Right renal pelvis (tissue), 4 donors: ENCODE measurements around the gene ZNF496. TPM values are rescaled to one million over a fixed set of nuclear protein-coding genes. Genes with fewer than 3 reads are reported as not detected.

Experiments used
- DNase-seq, 4 donors: peaks; one replicate each; pipeline ENCODE4 v3.0.0-alpha.2; 2013; ENCODE audit warnings: low read depth in 4 of 4, low spot score in 3 of 4, missing footprints in 1 of 4
- polyA plus RNA-seq, 4 donors: library from polyadenylated mRNA; unstranded; fragments of 120-200 nt; gene quantifications; one replicate each; pipeline ENCODE4 v1.2.1, GENCODE V29; 2013; ENCODE audit not compliant: insufficient read length in 4 of 4

ZNF496 gene
- polyA plus RNA-seq, 4 donors: 34.9 to 42.1 (median 36.8) TPM

DNA sequence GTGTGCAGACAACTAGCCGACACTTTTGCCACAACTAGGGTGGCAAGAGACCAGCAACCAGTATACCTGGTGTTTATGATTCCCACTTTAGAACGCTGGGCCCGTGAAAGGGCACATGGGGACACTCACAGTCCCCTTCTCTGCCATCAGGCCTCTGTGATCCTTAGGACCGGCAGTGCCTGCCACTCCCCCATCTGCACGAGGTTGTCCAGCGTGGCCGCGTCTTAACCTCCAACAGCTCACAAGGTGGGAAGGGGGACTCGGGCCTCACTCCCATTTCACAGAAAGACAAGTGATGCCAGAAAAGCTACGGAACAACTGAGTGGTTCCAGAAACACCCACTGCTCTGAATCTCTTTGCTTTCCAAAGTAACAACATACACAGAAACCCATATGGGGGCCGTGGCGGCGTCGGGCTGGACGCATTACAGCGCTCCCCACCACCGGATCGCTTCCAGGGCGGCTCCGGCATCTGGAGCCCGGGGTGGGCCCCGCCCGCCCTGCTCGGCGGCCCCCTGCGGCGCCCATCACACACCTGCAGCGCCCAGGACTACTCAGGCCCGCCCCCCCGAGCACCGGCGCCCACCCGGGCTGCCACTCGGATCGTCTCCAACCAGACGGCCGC lies 1.0 kb downstream of the ZNF496 start:
- no peak for DNase-seq

GRCh38 chr1:247329097-247329617 lies 2.5 kb downstream of the ZNF496 start:
- DNase-seq: no peak

DNA sequence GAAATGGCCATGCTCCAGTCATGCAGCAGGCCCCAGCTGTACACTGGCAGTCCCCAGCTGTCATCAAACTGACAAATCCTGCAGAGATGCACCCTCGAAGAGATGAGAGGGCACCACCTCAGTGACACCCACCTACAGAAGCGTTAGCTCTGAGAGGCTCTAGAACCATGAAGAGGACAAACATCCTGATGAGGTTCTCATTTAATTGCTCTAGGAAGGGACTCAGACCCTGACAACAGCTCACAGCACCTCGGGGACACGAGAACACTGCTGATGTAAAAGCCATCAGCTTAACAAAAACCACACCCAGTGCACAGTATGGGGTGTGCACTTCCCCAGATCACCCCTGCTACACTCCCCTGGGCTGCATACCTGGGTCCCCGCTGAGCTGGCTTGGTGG lies 3.4 kb downstream of the ZNF496 start:
- no peak for DNase-seq

DNA sequence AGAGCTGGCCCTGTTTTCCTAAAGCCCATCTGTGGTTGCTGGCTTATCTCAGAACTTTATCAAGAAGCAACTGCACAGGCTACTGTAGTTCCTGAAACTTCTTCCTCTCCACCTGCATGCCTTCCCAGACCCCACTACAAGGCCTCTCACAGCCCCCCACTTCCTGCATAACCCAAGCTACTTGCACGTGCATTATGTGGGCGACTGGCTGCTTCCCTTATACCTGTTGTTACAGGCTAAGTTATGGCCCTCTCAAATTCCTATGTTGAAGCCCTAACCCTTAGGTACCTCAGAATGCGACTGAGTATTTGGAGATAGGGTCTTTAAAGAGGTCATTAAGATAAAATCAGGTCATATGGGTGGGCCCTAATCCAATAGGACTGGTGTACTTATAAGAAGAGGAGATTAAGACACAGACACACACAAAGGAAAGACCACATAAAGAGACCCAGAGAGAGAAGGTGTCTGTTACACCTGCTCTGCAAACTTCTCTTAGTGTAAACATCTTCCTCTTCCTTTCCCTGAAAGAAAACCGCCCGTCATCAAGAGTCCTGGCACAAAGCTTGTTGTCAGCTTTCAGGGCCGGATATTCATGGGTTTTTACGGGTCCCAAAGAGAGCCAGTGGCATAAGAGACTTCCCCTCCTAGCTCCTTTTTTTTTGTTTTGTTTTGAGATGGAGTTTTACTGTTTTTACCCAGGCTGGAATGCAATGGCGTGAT lies 5.1 kb downstream of the ZNF496 start:
- no peak for DNase-seq

DNA sequence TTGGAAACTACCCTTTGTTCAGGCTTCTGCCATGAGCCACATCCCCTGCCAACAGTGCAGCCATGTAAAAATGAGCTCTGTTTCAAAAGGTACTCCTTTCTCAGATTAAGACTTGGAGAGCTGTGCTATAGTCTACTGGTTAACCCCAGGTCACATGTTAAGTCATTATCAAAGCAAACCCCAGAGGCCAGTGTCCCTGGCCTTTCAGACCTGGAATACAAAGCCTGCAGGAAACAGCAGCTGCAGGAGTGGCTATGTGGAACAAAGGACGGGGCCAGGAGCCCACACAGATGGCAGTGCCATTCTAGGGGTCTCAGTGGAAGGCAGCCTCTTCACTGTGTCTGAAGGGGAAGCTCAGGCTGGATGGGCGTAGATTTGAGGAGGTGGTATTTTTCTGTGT lies 6.7 kb downstream of the ZNF496 start:
- no peak for DNase-seq

DNA sequence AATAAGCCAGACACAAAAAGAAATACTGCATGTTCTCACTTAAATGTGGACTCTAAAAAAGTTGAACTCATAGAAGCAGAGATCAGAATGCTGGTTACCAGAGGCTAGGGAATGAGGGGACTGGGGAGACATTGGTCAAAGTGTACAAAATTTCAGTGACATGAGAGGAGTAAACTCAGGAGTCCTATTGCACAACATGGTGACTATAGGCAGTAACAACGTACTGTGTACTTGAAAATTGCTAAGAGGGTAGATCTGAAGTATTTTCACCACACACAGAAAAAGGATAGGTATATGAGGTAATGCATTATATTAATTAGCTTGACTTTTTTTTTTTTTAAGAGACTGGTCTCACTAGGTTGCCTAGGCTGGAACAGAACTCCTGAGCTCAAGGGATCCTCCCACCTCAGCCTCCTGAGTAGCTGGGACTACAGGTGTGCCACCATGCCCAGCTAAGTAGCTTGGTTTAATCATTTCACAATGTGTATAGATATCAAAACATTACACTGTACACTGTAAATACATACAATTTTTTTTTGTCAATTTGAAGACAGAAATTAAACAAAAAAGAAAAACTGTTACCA lies 7.4 kb downstream of the ZNF496 start:
- no peak for DNase-seq

- no peak for DNase-seq
Measured at GRCh38 chr1:247322849-247323586, 8.6 kb downstream of the ZNF496 start.

GRCh38 chr1:247322442-247322841 lies 9.2 kb downstream of the ZNF496 start:
- DNase-seq: no peak

GRCh38 chr1:247317702-247318101 lies 14.0 kb downstream of the ZNF496 start:
- DNase-seq: no peak

GRCh38 chr1:247316590-247317197 lies 15.0 kb downstream of the ZNF496 start:
- DNase-seq: no peak

DNA sequence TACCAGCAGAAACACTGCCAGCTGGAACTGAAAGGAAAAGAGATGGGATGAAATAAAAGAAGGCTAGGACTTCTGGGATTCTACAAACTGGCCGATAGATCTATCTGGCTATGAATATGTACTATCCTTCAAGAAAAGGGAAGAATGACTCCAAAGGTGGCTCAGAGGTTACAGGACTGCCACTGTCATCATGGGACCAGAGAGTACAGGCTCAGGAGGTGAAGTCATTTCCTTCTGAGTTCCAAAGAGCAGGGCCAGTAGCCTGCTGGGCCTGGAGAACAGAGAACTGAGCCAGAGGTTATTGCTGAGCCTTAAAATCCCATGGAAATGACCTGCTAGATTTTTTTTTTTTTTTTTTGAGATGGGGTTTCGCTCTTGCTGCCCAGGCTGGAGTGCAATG lies 27.6 kb downstream of the ZNF496 start:
- no peak for DNase-seq

DNA sequence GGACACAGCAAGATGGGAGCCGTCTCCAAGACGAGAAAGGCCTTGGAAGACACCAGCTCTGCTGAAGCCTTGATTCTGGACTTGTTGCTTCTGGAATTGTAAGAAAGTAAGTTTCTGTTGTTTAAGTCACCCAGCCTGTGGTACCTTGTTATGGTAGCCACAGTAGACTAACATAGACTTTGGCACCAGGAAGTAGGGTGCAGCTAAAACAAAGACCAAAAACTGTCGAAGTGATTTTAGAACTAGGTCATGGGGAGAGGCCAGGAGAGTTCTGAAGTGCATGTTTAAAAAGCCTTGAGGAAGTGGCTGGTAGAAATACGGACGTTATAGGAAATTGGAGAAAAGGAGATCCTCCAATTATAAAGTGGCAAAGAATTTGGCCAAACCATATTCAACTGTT lies 28.5 kb downstream of the ZNF496 start:
- DNase-seq: no peak

GRCh38 chr1:247301176-247301540 lies 30.5 kb downstream of the ZNF496 start:
- DNase-seq: no peak

GRCh38 chr1:247300491-247301175 lies 31.0 kb downstream of the ZNF496 start:
- no peak for DNase-seq

DNA sequence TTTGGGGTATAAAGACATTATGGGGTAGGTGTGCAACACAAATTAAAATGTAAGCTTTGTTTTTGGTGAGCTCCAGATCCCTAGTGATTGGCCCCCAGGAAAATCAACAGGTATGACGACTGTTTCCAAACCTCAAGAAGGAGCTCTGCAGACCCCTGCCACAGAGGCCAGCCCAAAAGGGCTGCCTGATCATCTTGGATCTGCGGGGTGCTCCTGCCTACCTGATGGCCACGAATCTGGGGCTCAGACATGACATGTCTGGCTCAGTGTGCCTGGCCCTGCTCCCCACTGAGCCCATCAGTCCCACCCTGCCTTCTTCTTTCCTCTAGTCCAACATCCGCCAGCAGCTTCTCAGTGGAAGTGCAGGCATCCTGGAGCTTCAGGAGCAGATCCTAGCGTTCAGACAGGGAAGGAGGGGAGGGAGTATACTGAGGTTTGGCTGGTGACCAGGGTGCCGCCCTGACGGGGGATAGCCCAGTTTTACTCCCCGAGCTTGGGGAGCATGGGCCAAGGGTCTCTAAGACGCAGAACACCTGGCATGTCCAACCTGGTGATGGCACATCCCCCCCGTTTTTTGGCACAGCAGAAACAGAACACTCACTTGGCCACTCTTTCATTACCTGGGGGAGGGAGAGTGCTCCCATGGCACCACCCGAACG lies 31.8 kb downstream of the ZNF496 start:
- DNase-seq: no peak

DNA sequence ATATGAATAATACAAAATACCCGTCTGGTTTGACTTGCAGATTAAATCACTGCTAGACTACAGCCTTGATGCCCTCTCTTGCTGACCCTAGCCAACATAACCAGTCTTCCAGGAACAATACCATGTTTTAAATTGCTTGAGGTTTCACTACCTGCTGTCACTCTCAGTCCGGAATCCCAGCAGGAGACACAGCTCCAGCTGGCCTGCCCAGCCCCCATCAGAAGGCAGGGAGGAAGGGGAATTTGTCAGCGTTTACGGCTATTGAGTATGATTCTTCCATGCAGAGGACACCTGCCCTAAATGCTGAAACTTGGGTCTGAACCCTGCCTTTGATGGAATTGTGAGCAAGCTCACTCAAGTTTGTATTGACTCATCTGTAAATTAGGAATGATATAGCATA lies 33.0 kb downstream of the ZNF496 start:
- no peak for DNase-seq

GRCh38 chr1:247298124-247298481 lies 33.6 kb downstream of the ZNF496 start:
- no peak for DNase-seq

- DNase-seq: no peak
Measured at GRCh38 chr1:247297263-247298123, 34.2 kb downstream of the ZNF496 start.

DNA sequence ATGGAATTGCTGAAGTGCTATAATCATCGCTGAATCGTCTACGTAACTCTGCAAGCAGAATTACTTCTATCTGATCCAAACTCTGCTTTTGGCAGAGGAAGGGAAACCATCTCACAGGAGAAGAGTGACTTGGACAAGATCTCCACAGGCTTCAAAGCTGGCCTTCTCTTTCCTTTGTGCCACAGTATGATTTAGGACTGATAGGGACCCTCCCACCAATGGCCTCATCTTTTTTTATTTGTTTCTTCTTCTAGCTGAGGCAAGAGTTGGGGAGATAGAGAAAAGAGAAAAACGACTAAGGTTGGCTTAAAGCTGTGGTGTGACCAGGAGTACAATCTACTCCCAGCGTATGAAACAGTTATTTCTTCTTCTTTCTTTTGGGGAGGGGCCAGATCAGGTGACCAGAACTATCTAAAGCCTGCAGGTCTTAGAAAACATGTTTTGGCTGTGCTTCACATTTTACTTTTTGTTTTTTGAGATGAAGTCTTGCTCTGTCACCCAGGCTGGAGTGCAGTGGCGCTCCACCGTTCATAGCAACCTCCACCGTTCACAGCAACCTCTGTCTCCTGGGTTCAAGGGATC lies 35.0 kb downstream of the ZNF496 start:
- DNase-seq: no peak
